ENCODE data around the gene KRTAP3-2. TPM values are rescaled to one million over a fixed set of nuclear protein-coding genes. Genes with fewer than 3 reads are reported as not detected.

KRTAP3-2 gene
- total RNA-seq, 2 donors from 2014 or later: not detected

GRCh38 chr17:41016578-41017215 is 17.0 kb upstream of the KRTAP3-2 start:
- Histone ChIP-seq H3K9ac (ENCODE audit: extremely low read depth, low read length, poor library complexity, severe bottlenecking) (no peak overlapping the region), H3K27ac (ENCODE audit: low read depth, low read length) (no peak overlapping the region), H3K36me3 (ENCODE audit: control insufficient read depth, insufficient read depth, low read length) (no peaks in the 10 kb centered on the region), H3K27me3 (ENCODE audit: control insufficient read depth, insufficient read depth, low read length, poor library complexity, severe bottlenecking) (no peaks in the 10 kb centered on the region), H3K9me3 (ENCODE audit: control insufficient read depth, low read length) (no peaks in the 10 kb centered on the region), H3K4me1 (ENCODE audit: control insufficient read depth, insufficient read depth, low read length) (no peaks in the 10 kb centered on the region), H3K4me3 (ENCODE audit: low read length) (no peak overlapping the region)
- no peak for DNase-seq
- Mint-ChIP-seq H3K27me3 (ENCODE audit: insufficient read depth) (no peaks in the 10 kb centered on the region), H3K27ac (no peak overlapping the region), H3K4me3 (no peak overlapping the region), H3K4me1 (peaks cover 8% of the 10 kb centered on the region), H3K36me3 (ENCODE audit: low read depth) (no peaks in the 10 kb centered on the region), H3K9me3 (no peaks in the 10 kb centered on the region)
- WGBS, 2 experiments (ENCODE audit: insufficient coverage in 1 of 2, insufficient read length in 1 of 2): 90 to 95% methylated on average over 12 to 13 of the region's 13 CpGs
- TF ChIP-seq, protein P1, sequence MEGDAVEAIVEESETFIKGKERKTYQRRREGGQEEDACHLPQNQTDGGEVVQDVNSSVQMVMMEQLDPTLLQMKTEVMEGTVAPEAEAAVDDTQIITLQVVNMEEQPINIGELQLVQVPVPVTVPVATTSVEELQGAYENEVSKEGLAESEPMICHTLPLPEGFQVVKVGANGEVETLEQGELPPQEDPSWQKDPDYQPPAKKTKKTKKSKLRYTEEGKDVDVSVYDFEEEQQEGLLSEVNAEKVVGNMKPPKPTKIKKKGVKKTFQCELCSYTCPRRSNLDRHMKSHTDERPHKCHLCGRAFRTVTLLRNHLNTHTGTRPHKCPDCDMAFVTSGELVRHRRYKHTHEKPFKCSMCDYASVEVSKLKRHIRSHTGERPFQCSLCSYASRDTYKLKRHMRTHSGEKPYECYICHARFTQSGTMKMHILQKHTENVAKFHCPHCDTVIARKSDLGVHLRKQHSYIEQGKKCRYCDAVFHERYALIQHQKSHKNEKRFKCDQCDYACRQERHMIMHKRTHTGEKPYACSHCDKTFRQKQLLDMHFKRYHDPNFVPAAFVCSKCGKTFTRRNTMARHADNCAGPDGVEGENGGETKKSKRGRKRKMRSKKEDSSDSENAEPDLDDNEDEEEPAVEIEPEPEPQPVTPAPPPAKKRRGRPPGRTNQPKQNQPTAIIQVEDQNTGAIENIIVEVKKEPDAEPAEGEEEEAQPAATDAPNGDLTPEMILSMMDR (conservative IDR thresholded peaks at IDR 0.05): no peak

DNA sequence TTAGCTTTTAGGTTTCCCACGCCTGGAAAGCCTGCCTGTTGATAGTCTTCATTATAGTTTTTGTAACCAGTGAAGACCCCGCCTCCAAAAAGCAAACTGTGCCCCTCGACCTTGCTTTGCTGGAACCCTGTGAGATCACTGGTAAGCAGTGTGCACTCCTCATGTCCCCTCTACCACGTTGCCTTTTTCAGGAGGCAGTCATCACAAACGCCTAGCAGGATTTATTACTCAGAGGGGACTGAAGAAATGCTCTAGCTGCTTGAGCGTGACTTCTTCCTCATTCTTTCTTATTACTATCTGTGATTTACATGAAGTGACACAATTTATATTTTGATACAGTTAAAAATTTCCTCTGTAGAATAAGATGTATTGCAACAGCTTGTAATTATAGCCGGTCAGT is 15.7 kb upstream of the KRTAP3-2 start:
- no peak overlapping the region for H3K27ac Mint-ChIP-seq
- 82 to 87% methylated on average over 6 to 7 of the region's 7 CpGs for WGBS, 2 experiments (ENCODE audit: insufficient coverage in 1 of 2, insufficient read length in 1 of 2)

GRCh38 chr17:41013606-41014005 is 13.9 kb upstream of the KRTAP3-2 start:
- Histone ChIP-seq H3K4me3 (ENCODE audit: low read length) (no peak overlapping the region), H3K36me3 (ENCODE audit: control insufficient read depth, insufficient read depth, low read length) (no peaks in the 10 kb centered on the region), H3K4me1 (ENCODE audit: control insufficient read depth, insufficient read depth, low read length) (peaks cover 6% of the 10 kb centered on the region), H3K9me3 (ENCODE audit: control insufficient read depth, low read length) (no peaks in the 10 kb centered on the region), H3K27ac (ENCODE audit: low read depth, low read length) (no peak overlapping the region), H3K27me3 (ENCODE audit: control insufficient read depth, insufficient read depth, low read length, poor library complexity, severe bottlenecking) (no peaks in the 10 kb centered on the region), H3K9ac (ENCODE audit: extremely low read depth, low read length, poor library complexity, severe bottlenecking) (no peak overlapping the region)
- Mint-ChIP-seq H3K4me1 (peaks cover 23% of the 10 kb centered on the region), H3K36me3 (ENCODE audit: low read depth) (no peaks in the 10 kb centered on the region), H3K27ac (no peak overlapping the region), H3K4me3 (no peak overlapping the region), H3K9me3 (no peaks in the 10 kb centered on the region), H3K27me3 (ENCODE audit: insufficient read depth) (no peaks in the 10 kb centered on the region)
- 80 to 90% methylated on average over 1 of the region's 1 CpG for WGBS, 2 experiments (ENCODE audit: insufficient coverage in 1 of 2, insufficient read length in 1 of 2)
- no peak for DNase-seq
- TF ChIP-seq, protein P1 (conservative IDR thresholded peaks at IDR 0.05): no peak

More for the DNA sequence above, 15.7 kb upstream of the KRTAP3-2 start:
- Histone ChIP-seq H3K4me1 (ENCODE audit: control insufficient read depth, insufficient read depth, low read length) (no peaks in the 10 kb centered on the region), H3K27ac (ENCODE audit: low read depth, low read length) (no peak overlapping the region), H3K4me3 (ENCODE audit: low read length) (no peak overlapping the region), H3K27me3 (ENCODE audit: control insufficient read depth, insufficient read depth, low read length, poor library complexity, severe bottlenecking) (no peaks in the 10 kb centered on the region), H3K9ac (ENCODE audit: extremely low read depth, low read length, poor library complexity, severe bottlenecking) (no peak overlapping the region), H3K36me3 (ENCODE audit: control insufficient read depth, insufficient read depth, low read length) (no peaks in the 10 kb centered on the region), H3K9me3 (ENCODE audit: control insufficient read depth, low read length) (no peaks in the 10 kb centered on the region)
- H3K27me3 Mint-ChIP-seq (ENCODE audit: insufficient read depth): no peaks in the 10 kb centered on the region
- H3K9me3 Mint-ChIP-seq: no peaks in the 10 kb centered on the region
- TF ChIP-seq, protein P1 (conservative IDR thresholded peaks at IDR 0.05): no peak
- no peaks in the 10 kb centered on the region for H3K36me3 Mint-ChIP-seq (ENCODE audit: low read depth)
- peaks cover 8% of the 10 kb centered on the region for H3K4me1 Mint-ChIP-seq
- H3K4me3 Mint-ChIP-seq: no peak overlapping the region
- DNase-seq: no peak

Data from endodermal cell (in vitro differentiated cells).